ENCODE data around the gene WDR89. TPM values are rescaled to one million over a fixed set of nuclear protein-coding genes. Genes with fewer than 3 reads are reported as not detected.

The WDR89 gene
- total RNA-seq, 1 donor from 2014 or later = 9.2 TPM

DNA sequence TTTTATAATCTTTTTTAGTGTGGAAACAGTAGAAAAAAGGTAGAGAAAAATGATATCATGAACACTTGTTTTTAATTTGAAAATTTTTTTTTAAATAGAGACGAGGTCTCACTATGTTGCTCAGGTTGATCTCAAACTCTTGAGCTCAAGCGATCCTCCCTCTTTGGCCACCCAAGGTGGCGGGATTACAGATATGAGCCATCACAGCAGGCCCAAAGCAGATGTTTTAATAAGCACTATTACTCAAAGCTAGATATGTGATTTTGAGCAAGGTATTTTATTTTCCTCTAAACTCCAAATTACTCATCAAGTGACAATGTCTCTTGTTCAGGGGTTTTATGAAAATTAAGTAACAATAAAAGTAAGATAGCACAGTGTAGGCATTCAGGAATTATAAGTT lies 10.7 kb upstream of the WDR89 start:
- H3K27me3 Mint-ChIP-seq (ENCODE audit: unreplicated experiment) = no peaks in the 10 kb centered on the region
- H3K36me3 Mint-ChIP-seq (ENCODE audit: unreplicated experiment) = peaks cover 2% of the 10 kb centered on the region
- no peak overlapping the region for H3K4me3 Mint-ChIP-seq (ENCODE audit: unreplicated experiment)
- DNase-seq (ENCODE audit: extremely low spot score, unreplicated experiment) = no peak
- H3K4me1 Mint-ChIP-seq (ENCODE audit: unreplicated experiment) = no peaks in the 10 kb centered on the region
- no peak for TF ChIP-seq CTCF (IDR thresholded peaks at IDR 0.05)
- H3K27ac Mint-ChIP-seq (ENCODE audit: unreplicated experiment) = no peak overlapping the region
- H3K9me3 Mint-ChIP-seq (ENCODE audit: unreplicated experiment) = no peaks in the 10 kb centered on the region

DNA sequence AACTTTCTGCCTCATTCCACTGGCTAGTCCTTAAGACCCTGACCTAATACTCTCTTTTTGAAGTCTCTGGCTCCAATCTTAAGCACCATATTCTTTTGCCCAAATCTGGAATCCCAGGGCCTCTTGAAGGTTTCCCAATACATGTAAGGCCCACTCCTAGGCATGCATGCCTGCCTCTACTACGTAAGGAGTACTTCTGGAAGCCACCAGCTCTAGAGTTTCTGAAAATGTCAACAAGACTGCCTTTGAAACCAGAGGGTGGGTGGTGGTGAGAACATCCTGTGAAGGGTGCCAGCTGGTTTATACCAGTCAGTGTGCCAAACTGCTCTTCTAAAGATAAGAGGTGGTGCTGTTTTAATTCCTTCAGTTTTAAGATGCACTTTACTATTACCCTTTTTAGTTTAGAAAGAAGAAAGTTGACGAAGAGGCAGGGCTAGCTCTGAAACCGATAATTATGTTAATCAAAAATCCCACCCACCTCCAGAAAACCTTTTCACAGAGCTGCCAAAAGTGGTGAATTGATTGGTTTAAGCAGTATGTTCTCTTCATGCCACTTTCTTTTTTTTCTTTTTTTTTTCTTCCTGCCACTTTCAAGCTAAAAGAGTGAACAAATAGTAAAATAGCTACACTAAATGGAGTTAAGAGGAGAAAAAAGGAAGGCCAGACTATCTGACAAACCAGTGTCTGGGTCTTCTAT lies 8.7 kb upstream of the WDR89 start:
- Mint-ChIP-seq H3K9me3 (ENCODE audit: unreplicated experiment) (no peaks in the 10 kb centered on the region), H3K4me1 (ENCODE audit: unreplicated experiment) (no peaks in the 10 kb centered on the region), H3K36me3 (ENCODE audit: unreplicated experiment) (peaks cover 2% of the 10 kb centered on the region), H3K27ac (ENCODE audit: unreplicated experiment) (no peak overlapping the region), H3K27me3 (ENCODE audit: unreplicated experiment) (no peaks in the 10 kb centered on the region), H3K4me3 (ENCODE audit: unreplicated experiment) (no peak overlapping the region)
- no peak for TF ChIP-seq CTCF (IDR thresholded peaks at IDR 0.05)
- no peak for DNase-seq (ENCODE audit: extremely low spot score, unreplicated experiment)

GRCh38 chr14:63647696-63648410 lies 6.2 kb upstream of the WDR89 start:
- H3K27me3 Mint-ChIP-seq (ENCODE audit: unreplicated experiment) = no peaks in the 10 kb centered on the region
- H3K27ac Mint-ChIP-seq (ENCODE audit: unreplicated experiment) = no peak overlapping the region

DNA sequence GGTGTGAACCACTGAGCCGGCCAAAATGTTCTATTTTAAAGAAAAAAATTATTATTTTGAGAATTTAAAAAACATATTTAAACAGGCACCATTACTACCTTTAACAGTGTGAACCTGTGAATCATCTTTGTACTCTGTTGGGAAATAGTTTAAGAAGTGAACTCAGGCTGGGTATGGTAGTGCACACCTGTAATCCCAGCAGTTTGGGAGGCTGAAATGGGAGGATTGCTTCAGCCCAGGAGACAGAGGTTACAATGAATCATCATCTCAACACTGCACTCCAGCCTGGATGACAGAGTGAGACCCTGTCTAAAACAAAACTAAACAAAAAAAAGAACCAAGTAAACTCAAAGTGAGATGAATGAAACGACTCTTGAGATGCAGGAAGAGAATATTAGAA lies 3.1 kb upstream of the WDR89 start:
- TF ChIP-seq CTCF (IDR thresholded peaks at IDR 0.05) = no peak
- Mint-ChIP-seq H3K4me1 (ENCODE audit: unreplicated experiment) (peaks cover 5% of the 10 kb centered on the region), H3K36me3 (ENCODE audit: unreplicated experiment) (no peaks in the 10 kb centered on the region), H3K4me3 (ENCODE audit: unreplicated experiment) (no peak overlapping the region), H3K9me3 (ENCODE audit: unreplicated experiment) (no peaks in the 10 kb centered on the region), H3K27me3 (ENCODE audit: unreplicated experiment) (no peaks in the 10 kb centered on the region), H3K27ac (ENCODE audit: unreplicated experiment) (no peak overlapping the region)
- DNase-seq (ENCODE audit: extremely low spot score, unreplicated experiment) = no peak

More at GRCh38 chr14:63647696-63648410, 6.2 kb upstream of the WDR89 start:
- Mint-ChIP-seq H3K9me3 (ENCODE audit: unreplicated experiment) (no peaks in the 10 kb centered on the region), H3K4me3 (ENCODE audit: unreplicated experiment) (no peak overlapping the region), H3K4me1 (ENCODE audit: unreplicated experiment) (no peaks in the 10 kb centered on the region), H3K36me3 (ENCODE audit: unreplicated experiment) (peaks cover 2% of the 10 kb centered on the region)
- DNase-seq (ENCODE audit: extremely low spot score, unreplicated experiment) = no peak
- no peak for TF ChIP-seq CTCF (IDR thresholded peaks at IDR 0.05)

GRCh38 chr14:63642656-63643382 lies 1.1 kb upstream of the WDR89 start:
- H3K27me3 Mint-ChIP-seq (ENCODE audit: unreplicated experiment) = no peaks in the 10 kb centered on the region
- peaks cover 4% of the 10 kb centered on the region for H3K36me3 Mint-ChIP-seq (ENCODE audit: unreplicated experiment)
- peak overlapping the region; percentile 97 for H3K4me3 Mint-ChIP-seq (ENCODE audit: unreplicated experiment)

More at GRCh38 chr14:63642656-63643382, 1.1 kb upstream of the WDR89 start:
- TF ChIP-seq CTCF (IDR thresholded peaks at IDR 0.05) = no peak
- Mint-ChIP-seq H3K9me3 (ENCODE audit: unreplicated experiment) (no peaks in the 10 kb centered on the region), H3K27ac (ENCODE audit: unreplicated experiment) (peak overlapping the region; percentile 95), H3K4me1 (ENCODE audit: unreplicated experiment) (peaks cover 11% of the 10 kb centered on the region)
- no peak for DNase-seq (ENCODE audit: extremely low spot score, unreplicated experiment)
